Ammon's horn (tissue), 1 donor: ENCODE data around the gene MCTP1.
"Not testable (repeated sequence)": the region's sequence is repeated elsewhere in the genome, so short reads cannot be mapped to it uniquely, and the experiment has no call there.

Source experiments
- DNase-seq: peaks from one replicate; pipeline ENCODE4 v3.0.0-alpha.2; 2016; ENCODE audit warnings: low spot score

MCTP1 gene

GRCh38 chr5:95029569-95030366 lies 255.1 kb downstream of the MCTP1 start:
- DNase-seq = no peak

- no peak for DNase-seq
These were observed 257.1 kb downstream of the MCTP1 start for GRCh38 chr5:95027775-95028174.

- no peak for DNase-seq
These were observed 257.7 kb downstream of the MCTP1 start for GRCh38 chr5:95027151-95027721.

- DNase-seq = no peak
These were observed 258.2 kb downstream of the MCTP1 start for GRCh38 chr5:95026718-95027117.

GRCh38 chr5:95022967-95023695 lies 261.8 kb downstream of the MCTP1 start:
- peak; percentile 22 for DNase-seq

GRCh38 chr5:95020345-95020744 lies 264.5 kb downstream of the MCTP1 start:
- no peak for DNase-seq

- DNase-seq = no peak
These were observed 265.9 kb downstream of the MCTP1 start for GRCh38 chr5:95018946-95019345.

GRCh38 chr5:95018511-95018910 lies 266.4 kb downstream of the MCTP1 start:
- no peak for DNase-seq

GRCh38 chr5:95009812-95010211 lies 275.1 kb downstream of the MCTP1 start:
- no peak for DNase-seq

GRCh38 chr5:95007921-95008597 lies 276.8 kb downstream of the MCTP1 start:
- no peak for DNase-seq

- DNase-seq = peak; percentile 7
These were observed 279.1 kb downstream of the MCTP1 start for GRCh38 chr5:95005811-95006210.

GRCh38 chr5:94998670-94999069 lies 286.2 kb downstream of the MCTP1 start:
- DNase-seq = no peak

- not testable (repeated sequence) for DNase-seq
These were observed 290.4 kb downstream of the MCTP1 start for GRCh38 chr5:94994537-94994936.

- no peak for DNase-seq
These were observed 291.4 kb downstream of the MCTP1 start for GRCh38 chr5:94993491-94993890.

- DNase-seq = peak; percentile 4
These were observed 292.6 kb downstream of the MCTP1 start for GRCh38 chr5:94992325-94992724.

- no peak for DNase-seq
These were observed 300.9 kb downstream of the MCTP1 start for GRCh38 chr5:94983861-94984535.

GRCh38 chr5:94977437-94977836 lies 307.5 kb downstream of the MCTP1 start:
- no peak for DNase-seq

GRCh38 chr5:94976853-94977252 lies 308.0 kb downstream of the MCTP1 start:
- DNase-seq = no peak

GRCh38 chr5:94972268-94972667 lies 312.6 kb downstream of the MCTP1 start:
- DNase-seq = no peak

- DNase-seq = no peak
These were observed 315.7 kb downstream of the MCTP1 start for GRCh38 chr5:94969174-94969573.

- peak; percentile 59 for DNase-seq
These were observed 316.3 kb downstream of the MCTP1 start for GRCh38 chr5:94968507-94969095.
